Activated naive CD4-positive, alpha-beta T cell treated with anti-CD3 and anti-CD28 coated beads for 36 hours (primary cell): Measurements from ENCODE around the gene PLA2R1. TPM values are rescaled to one million over a fixed set of nuclear protein-coding genes. Genes with fewer than 3 reads are reported as not detected.
A peak's percentile ranks its signal among the peaks of the same experiment; 100 is the strongest.

Source experiments
- CTCF ChIA-PET: fragments of 350-600 bp; sonication (Branson Sonifier 250); formaldehyde crosslinking; loops from one replicate; lab custom pipeline; 2021; ENCODE audit warnings: antibody characterized with exemption; lab: Charles Lee
- DNase-seq: peaks from one replicate; pipeline ENCODE4 v3.0.0-alpha.2; 2020
- H3K27ac Mint-ChIP-seq: one replicate; pipeline ENCODE4 v1.8.0; 2021; ENCODE audit warnings: mild to moderate bottlenecking, mixed read lengths
- H3K27me3 Mint-ChIP-seq: one replicate; pipeline ENCODE4 v1.8.0; 2021; ENCODE audit warnings: low read depth, mixed read lengths
- H3K36me3 Mint-ChIP-seq: one replicate; pipeline ENCODE4 v1.8.0; 2021; ENCODE audit warnings: low read depth, mixed read lengths
- H3K4me1 Mint-ChIP-seq: one replicate; pipeline ENCODE4 v1.8.0; 2021; ENCODE audit warnings: low read depth, mixed read lengths
- H3K4me3 Mint-ChIP-seq: one replicate; pipeline ENCODE4 v1.8.0; 2021; ENCODE audit warnings: mild to moderate bottlenecking, moderate library complexity, mixed read lengths
- H3K9me3 Mint-ChIP-seq: one replicate; pipeline ENCODE4 v1.8.0; 2021; ENCODE audit warnings: mixed read lengths
- intact Hi-C: fragments of 100-400 bp; cut with micrococcal nuclease; formaldehyde crosslinking; loops from one replicate; pipeline ENCODE4 v1.15.1; 2023
- total RNA-seq, 2 experiments: library from RNA; stranded (reverse); gene quantifications; one replicate each; pipeline ENCODE4 v1.2.3, GENCODE V29; 2021

The PLA2R1 gene
- total RNA-seq, 2 experiments from 2014 or later = not detected

- Mint-ChIP-seq H3K36me3 (no peaks in the 10 kb centered on the region), H3K4me1 (no peaks in the 10 kb centered on the region), H3K27me3 (peaks cover 10% of the 10 kb centered on the region), H3K9me3 (no peaks in the 10 kb centered on the region), H3K4me3 (no peak overlapping the region), H3K27ac (no peak overlapping the region)
- CTCF ChIA-PET = interaction anchor here (1.0 to 1.1 kb wide), 2 partner anchors 17 to 83 kb away, joined by 3 to 4 read pairs; no protein-coding TSS in a partner anchor
- DNase-seq = no peak
- intact Hi-C loops = loop anchor here (5.0 to 10.0 kb wide), 2 partner anchors 232 to 1115 kb away; no protein-coding TSS in a partner anchor
Observed at GRCh38 chr2:160019374-160020090, 42.9 kb downstream of the PLA2R1 start.

GRCh38 chr2:160015746-160016145, 46.7 kb downstream of the PLA2R1 start:
- no peak for DNase-seq
- CTCF ChIA-PET = no interaction called here
- no peaks in the 10 kb centered on the region for H3K36me3 Mint-ChIP-seq
- peaks cover 6% of the 10 kb centered on the region for H3K27me3 Mint-ChIP-seq
- no peak overlapping the region for H3K4me3 Mint-ChIP-seq
- no peak overlapping the region for H3K27ac Mint-ChIP-seq
- H3K4me1 Mint-ChIP-seq = no peaks in the 10 kb centered on the region
- H3K9me3 Mint-ChIP-seq = no peaks in the 10 kb centered on the region
- intact Hi-C loops = no loop called here

- intact Hi-C loops = no loop called here
- Mint-ChIP-seq H3K27me3 (peaks cover 6% of the 10 kb centered on the region), H3K4me3 (no peak overlapping the region), H3K27ac (no peak overlapping the region), H3K9me3 (no peaks in the 10 kb centered on the region), H3K36me3 (no peaks in the 10 kb centered on the region), H3K4me1 (no peaks in the 10 kb centered on the region)
- no peak for DNase-seq
- CTCF ChIA-PET = interaction anchor here (0.7 to 1.3 kb wide), 2 partner anchors 9 to 101 kb away, joined by 3 to 4 read pairs; no protein-coding TSS in a partner anchor
Observed at GRCh38 chr2:160014227-160014626, 48.2 kb downstream of the PLA2R1 start.

DNA sequence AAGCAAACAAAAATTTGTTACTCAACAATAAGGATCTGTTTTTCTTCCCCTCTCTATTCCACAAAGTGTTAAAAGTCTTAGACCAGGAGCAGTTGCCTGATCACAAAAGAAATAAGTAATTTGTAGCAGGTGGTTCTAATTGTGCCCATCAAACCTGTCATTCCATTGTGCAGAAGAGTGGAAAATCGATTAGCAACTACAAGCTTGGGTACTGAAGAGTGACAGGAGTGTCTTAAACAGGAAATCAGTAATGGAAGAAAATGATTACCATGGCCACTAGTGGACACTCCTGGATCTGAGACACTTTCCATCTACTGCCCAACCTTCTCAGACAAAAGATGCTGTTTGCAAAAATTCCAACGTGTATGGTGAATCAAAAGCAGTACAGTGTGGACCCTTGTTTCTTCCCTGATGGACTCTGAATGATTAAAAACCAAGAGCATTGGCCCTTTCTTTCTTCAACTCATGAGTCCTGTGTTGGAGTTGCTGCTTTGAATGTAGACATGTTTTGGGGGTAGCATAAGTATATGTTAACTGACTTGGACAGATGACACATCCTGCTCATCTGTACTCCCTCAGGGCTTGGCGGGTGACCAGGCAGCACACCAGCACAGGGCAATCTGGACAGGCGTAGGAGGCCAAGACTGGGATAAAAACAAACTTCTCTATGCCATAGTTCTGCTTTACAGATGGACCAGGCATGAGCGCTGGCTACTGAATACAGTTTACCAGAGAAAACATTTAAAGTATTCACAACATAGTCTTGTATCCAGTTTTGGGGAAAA, 51.9 kb downstream of the PLA2R1 start:
- CTCF ChIA-PET = no interaction called here
- Mint-ChIP-seq H3K27me3 (peaks cover 3% of the 10 kb centered on the region), H3K9me3 (no peaks in the 10 kb centered on the region), H3K4me3 (no peak overlapping the region), H3K27ac (no peak overlapping the region), H3K36me3 (no peaks in the 10 kb centered on the region), H3K4me1 (no peaks in the 10 kb centered on the region)
- no peak for DNase-seq
- intact Hi-C loops = no loop called here

- Mint-ChIP-seq H3K27ac (no peak overlapping the region), H3K36me3 (no peaks in the 10 kb centered on the region), H3K27me3 (peaks cover 3% of the 10 kb centered on the region), H3K4me3 (no peak overlapping the region), H3K9me3 (no peaks in the 10 kb centered on the region), H3K4me1 (no peaks in the 10 kb centered on the region)
- intact Hi-C loops = no loop called here
- DNase-seq = no peak
- CTCF ChIA-PET = no interaction called here
Observed at GRCh38 chr2:160007111-160007510, 55.3 kb downstream of the PLA2R1 start.

- H3K4me3 Mint-ChIP-seq = no peak overlapping the region
- CTCF ChIA-PET = no interaction called here
- no peaks in the 10 kb centered on the region for H3K9me3 Mint-ChIP-seq
- intact Hi-C loops = no loop called here
- no peak for DNase-seq
- H3K27me3 Mint-ChIP-seq = peaks cover 3% of the 10 kb centered on the region
- H3K27ac Mint-ChIP-seq = no peak overlapping the region
- H3K4me1 Mint-ChIP-seq = no peaks in the 10 kb centered on the region
- no peaks in the 10 kb centered on the region for H3K36me3 Mint-ChIP-seq
Observed at GRCh38 chr2:160006475-160006874, 55.9 kb downstream of the PLA2R1 start.

GRCh38 chr2:160005908-160006307, 56.5 kb downstream of the PLA2R1 start:
- Mint-ChIP-seq H3K36me3 (no peaks in the 10 kb centered on the region), H3K4me3 (no peak overlapping the region), H3K27ac (no peak overlapping the region), H3K27me3 (peaks cover 3% of the 10 kb centered on the region), H3K9me3 (no peaks in the 10 kb centered on the region), H3K4me1 (no peaks in the 10 kb centered on the region)
- DNase-seq = no peak
- intact Hi-C loops = no loop called here
- CTCF ChIA-PET = no interaction called here

- CTCF ChIA-PET = no interaction called here
- intact Hi-C loops = no loop called here
- Mint-ChIP-seq H3K27ac (no peak overlapping the region), H3K9me3 (no peaks in the 10 kb centered on the region), H3K4me3 (no peak overlapping the region), H3K4me1 (no peaks in the 10 kb centered on the region), H3K36me3 (no peaks in the 10 kb centered on the region), H3K27me3 (peaks cover 3% of the 10 kb centered on the region)
- DNase-seq = no peak
Observed at GRCh38 chr2:160005476-160005875, 56.9 kb downstream of the PLA2R1 start.

DNA sequence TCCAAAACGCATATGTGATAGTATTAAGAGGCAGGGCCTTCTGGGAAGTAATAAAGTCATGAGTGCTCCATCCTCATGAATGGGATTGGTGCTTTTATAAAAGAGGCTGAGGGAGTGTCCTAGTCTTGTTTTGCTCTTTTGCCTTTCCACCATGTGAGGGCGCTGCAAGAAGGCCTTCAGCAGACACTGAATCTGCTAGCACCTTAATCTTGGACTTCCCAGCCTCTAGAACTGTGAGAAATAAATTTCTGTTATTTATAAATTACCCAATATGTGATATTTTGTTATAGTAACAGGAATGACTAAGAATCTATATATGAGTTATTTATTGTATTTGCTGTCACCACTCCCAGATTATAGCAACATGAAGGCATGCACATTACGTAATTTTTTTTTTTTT, 63.5 kb downstream of the PLA2R1 start:
- Mint-ChIP-seq H3K9me3 (no peaks in the 10 kb centered on the region), H3K4me1 (no peaks in the 10 kb centered on the region), H3K4me3 (no peak overlapping the region), H3K27me3 (peaks cover 12% of the 10 kb centered on the region), H3K36me3 (no peaks in the 10 kb centered on the region), H3K27ac (no peak overlapping the region)
- CTCF ChIA-PET = interaction anchor here (0.6 to 1.0 kb wide), 3 partner anchors 23 to 77 kb away, joined by 3 to 4 read pairs (median 3); no protein-coding TSS in a partner anchor
- peak; percentile 21 for DNase-seq
- intact Hi-C loops = no loop called here

- intact Hi-C loops = no loop called here
- H3K27me3 Mint-ChIP-seq = peaks cover 18% of the 10 kb centered on the region
- H3K27ac Mint-ChIP-seq = no peak overlapping the region
- no peaks in the 10 kb centered on the region for H3K36me3 Mint-ChIP-seq
- no peak overlapping the region for H3K4me3 Mint-ChIP-seq
- H3K9me3 Mint-ChIP-seq = no peaks in the 10 kb centered on the region
- CTCF ChIA-PET = interaction anchor here (0.6 to 1.5 kb wide), 4 partner anchors 9 to 78 kb away, joined by 3 to 4 read pairs (median 3); no protein-coding TSS in a partner anchor
- DNase-seq = no peak
- no peaks in the 10 kb centered on the region for H3K4me1 Mint-ChIP-seq
Observed at GRCh38 chr2:159998243-159998642, 64.2 kb downstream of the PLA2R1 start.

GRCh38 chr2:159996792-159997546, 65.4 kb downstream of the PLA2R1 start:
- no peak overlapping the region for H3K4me3 Mint-ChIP-seq
- H3K27ac Mint-ChIP-seq = no peak overlapping the region
- H3K27me3 Mint-ChIP-seq = peaks cover 18% of the 10 kb centered on the region
- intact Hi-C loops = no loop called here
- no peaks in the 10 kb centered on the region for H3K9me3 Mint-ChIP-seq
- CTCF ChIA-PET = interaction anchor here (1.5 kb wide), 1 partner anchor 8 kb away, joined by 3 read pairs; no protein-coding TSS in a partner anchor
- no peaks in the 10 kb centered on the region for H3K4me1 Mint-ChIP-seq
- no peaks in the 10 kb centered on the region for H3K36me3 Mint-ChIP-seq
- DNase-seq = no peak

- intact Hi-C loops = no loop called here
- Mint-ChIP-seq H3K27me3 (peaks cover 21% of the 10 kb centered on the region), H3K4me1 (no peaks in the 10 kb centered on the region), H3K4me3 (no peak overlapping the region), H3K9me3 (no peaks in the 10 kb centered on the region), H3K36me3 (no peaks in the 10 kb centered on the region), H3K27ac (no peak overlapping the region)
- no peak for DNase-seq
- CTCF ChIA-PET = no interaction called here
Observed at GRCh38 chr2:159995038-159995437, 67.4 kb downstream of the PLA2R1 start.
